Calu3 (cell line): ENCODE results near the gene ZDHHC24. TPM values are rescaled to one million over a fixed set of nuclear protein-coding genes. Genes with fewer than 3 reads are reported as not detected.

Experiments used
- BruUV-seq: library from RNA; stranded (reverse); fragments of 400-500 nt; replicated peaks from 2 replicates; lab custom pipeline; 2021; lab: Mats Ljungman, UMichigan
- CTCF ChIA-PET: fragments of 300-600 bp; sonication (Branson Sonifier 250); formaldehyde crosslinking; loops from one replicate; lab custom pipeline; 2022; ENCODE audit warnings: antibody characterized with exemption; lab: Charles Lee
- DNase-seq: peaks from one replicate; pipeline ENCODE4 v3.0.0; 2022
- H3K27ac Mint-ChIP-seq: one replicate; pipeline ENCODE4 v1.8.0; 2022; ENCODE audit warnings: mixed read lengths; ENCODE audit not compliant: unreplicated experiment
- H3K27me3 Mint-ChIP-seq: one replicate; pipeline ENCODE4 v1.8.0; 2022; ENCODE audit warnings: mixed read lengths; ENCODE audit not compliant: unreplicated experiment
- H3K36me3 Mint-ChIP-seq: one replicate; pipeline ENCODE4 v1.8.0; 2022; ENCODE audit warnings: mild to moderate bottlenecking, moderate library complexity, mixed read lengths; ENCODE audit not compliant: insufficient read depth, unreplicated experiment
- H3K4me1 Mint-ChIP-seq: one replicate; pipeline ENCODE4 v1.8.0; 2022; ENCODE audit warnings: mild to moderate bottlenecking, low read depth, mixed read lengths; ENCODE audit not compliant: unreplicated experiment
- H3K4me3 Mint-ChIP-seq: one replicate; pipeline ENCODE4 v1.8.0; 2022; ENCODE audit warnings: mild to moderate bottlenecking, low read depth, moderate library complexity, mixed read lengths; ENCODE audit not compliant: unreplicated experiment
- H3K9me3 Mint-ChIP-seq: one replicate; pipeline ENCODE4 v1.8.0; 2022; ENCODE audit warnings: low read depth, mixed read lengths; ENCODE audit not compliant: unreplicated experiment
- CTCF ChIP-seq: fragments of 200-600 bp; IDR thresholded peaks from one replicate; pipeline ENCODE4 v1.8.0; 2022; ENCODE audit warnings: antibody characterized with exemption; ENCODE audit not compliant: unreplicated experiment
- intact Hi-C: fragments of 100-400 bp; cut with micrococcal nuclease; formaldehyde crosslinking; loops from one replicate; pipeline ENCODE4 v1.10.0; 2022; ENCODE audit not compliant: unreplicated experiment
- total RNA-seq: library from RNA; stranded (reverse); gene quantifications from 2 replicates; pipeline ENCODE4 v1.2.3, GENCODE V29; 2022

The ZDHHC24 gene
- total RNA-seq, 1 experiment from 2014 or later, result 15.1 TPM

- BruUV-seq, result no TSS peak
- TF ChIP-seq CTCF, result no peak
- Mint-ChIP-seq H3K4me1 (no peaks in the 10 kb centered on the region), H3K36me3 (no peaks in the 10 kb centered on the region), H3K27me3 (peaks cover 63% of the 10 kb centered on the region), H3K9me3 (no peaks in the 10 kb centered on the region), H3K4me3 (no peak within 1 kb of the TSS), H3K27ac (no peak within 1 kb of the TSS)
- intact Hi-C loops, result no loop called here
- CTCF ChIA-PET, result interaction anchor here (0.6 kb wide), 1 partner anchor 117 kb away, joined by 9 read pairs; no protein-coding TSS in a partner anchor
- DNase-seq, result peak; percentile 39
Measured at GRCh38 chr11:66568124-66568916, 22.5 kb upstream of the ZDHHC24 start, which contains the start of gene CTSF. Gene CTSF, minus strand, starts transcription at chr11:66568606. Its CDS starts 120 bp downstream, at chr11:66568486.

GRCh38 chr11:66567787-66568123 lies 21.9 kb upstream of the ZDHHC24 start:
- CTCF ChIA-PET, result no interaction called here
- TF ChIP-seq CTCF, result no peak
- Mint-ChIP-seq H3K36me3 (no peaks in the 10 kb centered on the region), H3K27me3 (peaks cover 63% of the 10 kb centered on the region), H3K9me3 (no peaks in the 10 kb centered on the region), H3K4me1 (no peaks in the 10 kb centered on the region), H3K4me3 (no peak overlapping the region), H3K27ac (no peak overlapping the region)
- intact Hi-C loops, result no loop called here
- no peak for DNase-seq
- no TSS peak for BruUV-seq

GRCh38 chr11:66566221-66566620 lies 20.4 kb upstream of the ZDHHC24 start:
- Mint-ChIP-seq H3K4me1 (no peaks in the 10 kb centered on the region), H3K36me3 (no peaks in the 10 kb centered on the region), H3K9me3 (no peaks in the 10 kb centered on the region), H3K4me3 (no peak overlapping the region), H3K27me3 (peaks cover 76% of the 10 kb centered on the region), H3K27ac (no peak overlapping the region)
- CTCF ChIA-PET, result interaction anchor here (0.6 kb wide), 1 partner anchor 713 kb away, joined by 3 read pairs; no protein-coding TSS in a partner anchor
- no peak for TF ChIP-seq CTCF
- BruUV-seq, result no TSS peak
- intact Hi-C loops, result no loop called here
- no peak for DNase-seq

GRCh38 chr11:66564984-66565383 lies 19.1 kb upstream of the ZDHHC24 start:
- H3K4me1 Mint-ChIP-seq, result no peaks in the 10 kb centered on the region
- H3K9me3 Mint-ChIP-seq, result no peaks in the 10 kb centered on the region
- no peak for TF ChIP-seq CTCF
- no peak overlapping the region for H3K4me3 Mint-ChIP-seq
- no peaks in the 10 kb centered on the region for H3K36me3 Mint-ChIP-seq
- no TSS peak for BruUV-seq
- DNase-seq, result no peak
- CTCF ChIA-PET, result no interaction called here
- no peak overlapping the region for H3K27ac Mint-ChIP-seq
- intact Hi-C loops, result no loop called here
- H3K27me3 Mint-ChIP-seq, result peaks cover 80% of the 10 kb centered on the region
